Calu3 (cell line): ENCODE data around the gene GABRB1. TPM values are rescaled to one million over a fixed set of nuclear protein-coding genes. Genes with fewer than 3 reads are reported as not detected.

Experiments
- Bru-seq: library from RNA; stranded (reverse); fragments of 400-500 nt; gene quantifications from one replicate; lab custom pipeline; 2021; lab: Mats Ljungman, UMichigan
- BruChase-seq, 2 experiments: library from RNA; stranded (reverse); fragments of 400-500 nt; gene quantifications; one replicate each; lab custom pipeline; 2021; lab: Mats Ljungman, UMichigan
- BruUV-seq: library from RNA; stranded (reverse); fragments of 400-500 nt; replicated peaks from 2 replicates; lab custom pipeline; 2021; lab: Mats Ljungman, UMichigan
- CTCF ChIA-PET: fragments of 300-600 bp; sonication (Branson Sonifier 250); formaldehyde crosslinking; loops from one replicate; lab custom pipeline; 2022; ENCODE audit warnings: antibody characterized with exemption; lab: Charles Lee
- DNase-seq: peaks from one replicate; pipeline ENCODE4 v3.0.0; 2022
- H3K27ac Mint-ChIP-seq: one replicate; pipeline ENCODE4 v1.8.0; 2022; ENCODE audit warnings: mixed read lengths; ENCODE audit not compliant: unreplicated experiment
- H3K27me3 Mint-ChIP-seq: one replicate; pipeline ENCODE4 v1.8.0; 2022; ENCODE audit warnings: mixed read lengths; ENCODE audit not compliant: unreplicated experiment
- H3K36me3 Mint-ChIP-seq: one replicate; pipeline ENCODE4 v1.8.0; 2022; ENCODE audit warnings: mild to moderate bottlenecking, moderate library complexity, mixed read lengths; ENCODE audit not compliant: insufficient read depth, unreplicated experiment
- H3K4me1 Mint-ChIP-seq: one replicate; pipeline ENCODE4 v1.8.0; 2022; ENCODE audit warnings: mild to moderate bottlenecking, low read depth, mixed read lengths; ENCODE audit not compliant: unreplicated experiment
- H3K4me3 Mint-ChIP-seq: one replicate; pipeline ENCODE4 v1.8.0; 2022; ENCODE audit warnings: mild to moderate bottlenecking, low read depth, moderate library complexity, mixed read lengths; ENCODE audit not compliant: unreplicated experiment
- H3K9me3 Mint-ChIP-seq: one replicate; pipeline ENCODE4 v1.8.0; 2022; ENCODE audit warnings: low read depth, mixed read lengths; ENCODE audit not compliant: unreplicated experiment
- intact Hi-C: fragments of 100-400 bp; cut with micrococcal nuclease; formaldehyde crosslinking; loops from one replicate; pipeline ENCODE4 v1.10.0; 2022; ENCODE audit not compliant: unreplicated experiment
- long read RNA-seq: library from polyadenylated mRNA; stranded (forward); transcript quantifications from one replicate; pipeline ENCODE4 v2.0.0, GENCODE V29; 2022
- total RNA-seq: library from RNA; stranded (reverse); gene quantifications from 2 replicates; pipeline ENCODE4 v1.2.3, GENCODE V29; 2022
- TF ChIP-seq, protein P1 (sequence below): fragments of 200-600 bp; IDR thresholded peaks from one replicate; pipeline ENCODE4 v1.8.0; 2022; ENCODE audit warnings: antibody characterized with exemption; ENCODE audit not compliant: unreplicated experiment

The GABRB1 gene
- not detected in 2 replicates for total RNA-seq
- percentile 1 among the genes with signal in this experiment for Bru-seq, nascent RNA
- percentile 4 among the genes with signal in this experiment for BruChase-seq, experiment 1, labeled RNA remaining after a 6-hour chase
- BruChase-seq, experiment 2, labeled RNA remaining after a 2-hour chase, result percentile 2 among the genes with signal in this experiment
- long read RNA-seq, result 0 reads

DNA sequence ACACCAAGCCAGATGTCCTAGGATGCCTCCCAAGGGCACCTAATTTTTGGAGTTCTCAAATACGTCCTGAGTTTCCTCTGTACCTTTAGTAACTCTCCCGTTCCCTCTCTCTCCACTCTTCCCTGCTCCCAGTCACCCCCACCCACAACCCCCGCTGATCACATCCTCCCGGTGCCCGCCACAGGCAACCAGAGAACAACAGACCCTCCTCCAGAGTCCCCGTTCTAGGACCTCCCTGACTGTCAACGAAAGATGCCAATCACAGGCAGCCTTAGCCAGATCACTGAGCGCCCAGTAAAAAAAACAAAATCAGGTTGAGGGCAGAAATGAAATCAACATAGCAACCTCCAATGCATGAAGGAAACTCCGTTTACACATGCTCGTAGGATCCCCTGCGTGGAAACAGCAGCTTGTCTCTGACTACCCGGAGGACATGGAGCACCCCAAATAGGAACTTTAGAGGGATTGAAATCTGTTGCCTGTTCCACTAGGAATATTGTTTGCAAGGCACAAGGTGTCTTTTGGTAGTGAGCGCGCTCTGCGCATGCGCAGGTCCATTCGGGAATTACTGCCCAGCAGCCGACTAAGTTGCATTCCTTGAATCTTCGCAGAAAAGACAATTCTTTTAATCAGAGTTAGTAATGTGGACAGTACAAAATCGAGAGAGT lies at the start of gene GABRB1:
GABRB1 (plus strand) TSS at position 557 of the 668 bp plus-strand sequence.
- BruUV-seq, result no TSS peak
- Mint-ChIP-seq H3K4me3 (peak within 1 kb of the TSS; percentile 61), H3K27ac (no peak within 1 kb of the TSS), H3K27me3 (peaks cover 13% of the 10 kb centered on the region), H3K4me1 (no peaks in the 10 kb centered on the region), H3K9me3 (no peaks in the 10 kb centered on the region), H3K36me3 (peaks cover 16% of the 10 kb centered on the region)
- intact Hi-C loops, result loop anchor here (5.0 kb wide), 1 partner anchor 91 kb away; no protein-coding TSS in a partner anchor
- TF ChIP-seq, protein P1, sequence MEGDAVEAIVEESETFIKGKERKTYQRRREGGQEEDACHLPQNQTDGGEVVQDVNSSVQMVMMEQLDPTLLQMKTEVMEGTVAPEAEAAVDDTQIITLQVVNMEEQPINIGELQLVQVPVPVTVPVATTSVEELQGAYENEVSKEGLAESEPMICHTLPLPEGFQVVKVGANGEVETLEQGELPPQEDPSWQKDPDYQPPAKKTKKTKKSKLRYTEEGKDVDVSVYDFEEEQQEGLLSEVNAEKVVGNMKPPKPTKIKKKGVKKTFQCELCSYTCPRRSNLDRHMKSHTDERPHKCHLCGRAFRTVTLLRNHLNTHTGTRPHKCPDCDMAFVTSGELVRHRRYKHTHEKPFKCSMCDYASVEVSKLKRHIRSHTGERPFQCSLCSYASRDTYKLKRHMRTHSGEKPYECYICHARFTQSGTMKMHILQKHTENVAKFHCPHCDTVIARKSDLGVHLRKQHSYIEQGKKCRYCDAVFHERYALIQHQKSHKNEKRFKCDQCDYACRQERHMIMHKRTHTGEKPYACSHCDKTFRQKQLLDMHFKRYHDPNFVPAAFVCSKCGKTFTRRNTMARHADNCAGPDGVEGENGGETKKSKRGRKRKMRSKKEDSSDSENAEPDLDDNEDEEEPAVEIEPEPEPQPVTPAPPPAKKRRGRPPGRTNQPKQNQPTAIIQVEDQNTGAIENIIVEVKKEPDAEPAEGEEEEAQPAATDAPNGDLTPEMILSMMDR, result no peak
- DNase-seq, result peak; percentile 14
- CTCF ChIA-PET, result interaction anchor here (0.7 kb wide), 1 partner anchor 179 kb away, joined by 4 read pairs; no protein-coding TSS in a partner anchor

DNA sequence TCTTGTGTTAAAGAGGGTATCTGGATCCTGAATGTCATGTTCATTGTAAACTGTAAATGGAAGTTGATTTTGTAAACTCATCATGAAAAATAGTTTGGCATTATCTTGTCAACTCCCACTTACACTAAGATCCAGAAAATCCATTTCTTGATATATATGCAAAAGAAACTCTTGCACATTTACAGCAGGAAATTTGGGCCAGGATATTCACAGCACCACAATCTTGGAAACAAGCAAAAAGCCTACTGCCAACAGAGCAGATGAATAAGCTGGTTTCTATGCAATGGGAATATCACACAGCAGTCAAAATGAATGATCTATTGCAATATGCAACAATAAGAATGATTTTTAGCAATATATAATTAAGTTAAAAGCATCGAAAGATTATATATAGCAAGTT lies 46.6 kb upstream of the GABRB1 start:
- Mint-ChIP-seq H3K27me3 (no peaks in the 10 kb centered on the region), H3K4me1 (no peaks in the 10 kb centered on the region)

DNA sequence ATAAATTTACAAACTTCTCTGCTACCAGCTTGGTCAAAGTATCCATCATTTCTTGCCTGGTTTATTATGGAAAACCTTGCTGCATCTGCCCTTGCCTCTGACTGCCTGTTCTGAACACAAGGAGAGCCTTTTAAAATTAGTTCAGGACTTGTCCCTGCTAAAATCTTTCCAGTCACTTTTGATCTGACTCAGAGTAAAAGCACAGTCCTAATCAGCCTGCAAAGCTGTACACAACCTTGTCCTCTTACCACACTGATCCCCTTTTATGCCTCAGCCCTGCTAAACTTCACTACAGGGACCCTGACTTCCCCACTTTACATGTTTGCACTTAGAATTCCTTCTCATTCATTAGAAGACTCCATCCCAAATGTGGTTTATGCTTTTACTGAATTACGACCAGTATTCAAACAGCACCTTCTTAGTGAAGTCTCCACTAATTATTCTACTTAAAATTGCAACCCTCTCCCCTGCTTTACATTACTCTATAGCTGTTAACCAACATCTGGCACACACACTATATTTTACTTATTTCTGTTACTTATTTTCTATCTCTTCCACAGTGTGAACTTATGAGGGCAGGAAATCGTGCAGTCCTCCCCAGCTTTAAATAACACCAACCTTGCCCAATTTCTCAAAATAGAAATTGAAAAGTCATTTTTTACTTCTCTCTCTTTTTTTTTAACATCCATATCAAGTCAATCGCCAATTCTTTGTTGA lies 44.3 kb upstream of the GABRB1 start:
- no peak overlapping the region for H3K27ac Mint-ChIP-seq
- intact Hi-C loops, result no loop called here
- no peaks in the 10 kb centered on the region for H3K9me3 Mint-ChIP-seq
- CTCF ChIA-PET, result no interaction called here
- TF ChIP-seq, protein P1, result no peak
- BruUV-seq, result no TSS peak
- DNase-seq, result no peak
- no peak overlapping the region for H3K4me3 Mint-ChIP-seq
- no peaks in the 10 kb centered on the region for H3K36me3 Mint-ChIP-seq
- H3K27me3 Mint-ChIP-seq, result peaks cover 4% of the 10 kb centered on the region
- H3K4me1 Mint-ChIP-seq, result no peaks in the 10 kb centered on the region

More for the DNA sequence above, 46.6 kb upstream of the GABRB1 start:
- no peak overlapping the region for H3K27ac Mint-ChIP-seq
- intact Hi-C loops, result no loop called here
- no peak for DNase-seq
- BruUV-seq, result no TSS peak
- H3K36me3 Mint-ChIP-seq, result no peaks in the 10 kb centered on the region
- no peaks in the 10 kb centered on the region for H3K9me3 Mint-ChIP-seq
- TF ChIP-seq, protein P1, result no peak
- H3K4me3 Mint-ChIP-seq, result no peak overlapping the region
- CTCF ChIA-PET, result no interaction called here

- intact Hi-C loops, result no loop called here
- CTCF ChIA-PET, result no interaction called here
- H3K4me3 Mint-ChIP-seq, result no peak overlapping the region
- H3K36me3 Mint-ChIP-seq, result no peaks in the 10 kb centered on the region
- H3K27ac Mint-ChIP-seq, result no peak overlapping the region
- TF ChIP-seq, protein P1, result no peak
- H3K9me3 Mint-ChIP-seq, result no peaks in the 10 kb centered on the region
- DNase-seq, result no peak
- no TSS peak for BruUV-seq
- peaks cover 21% of the 10 kb centered on the region for H3K27me3 Mint-ChIP-seq
- H3K4me1 Mint-ChIP-seq, result no peaks in the 10 kb centered on the region
Observed at GRCh38 chr4:46992338-46992737, 39.0 kb upstream of the GABRB1 start.
